ENCODE results near the gene KLK2. TPM values are rescaled to one million over a fixed set of nuclear protein-coding genes. Genes with fewer than 3 reads are reported as not detected.

Gene KLK2
- polyA plus RNA-seq, 3 donors: not detected

DNA sequence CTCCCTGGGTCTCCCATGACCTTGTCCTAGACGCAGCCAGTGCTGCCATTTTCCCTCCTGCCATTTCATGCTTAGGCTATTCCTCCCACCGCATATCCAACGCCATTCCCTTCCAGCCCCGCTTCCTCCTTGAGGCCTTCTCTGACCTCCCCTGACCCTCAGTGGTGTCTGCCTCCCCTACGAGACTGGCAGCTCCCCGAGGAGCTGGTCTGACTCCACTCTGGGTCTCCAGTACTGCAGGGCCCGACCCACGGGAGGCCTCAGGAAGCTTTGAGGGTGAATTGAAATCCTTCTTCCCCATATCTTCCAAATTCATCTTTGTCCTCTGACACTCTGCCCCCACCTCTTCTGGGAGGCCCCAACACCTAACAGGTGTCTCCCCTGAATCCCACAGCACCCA is 40.6 kb upstream of the KLK2 start:
- Histone ChIP-seq H3K79me2 (ENCODE audit: insufficient read depth, low read length) (no peaks in the 10 kb centered on the region), H3K27me3 (ENCODE audit: control insufficient read depth in 2 of 2, insufficient read depth in 2 of 2, low read length in 2 of 2) (peaks cover 12 to 37% of the 10 kb centered on the region in 2 donors), H3K4me3 (replicated peaks in 1 of 3; ENCODE audit: low read depth in 2 of 3, low read length in 3 of 3) (no peak overlapping the region), H4K20me1 (ENCODE audit: insufficient read depth, low read length) (no peaks in the 10 kb centered on the region), H3K9ac (ENCODE audit: insufficient read depth, low read length, poor library complexity, severe bottlenecking) (no peak overlapping the region), H3K4me1 (ENCODE audit: control insufficient read depth in 1 of 2, insufficient read depth in 2 of 2, low read length in 2 of 2) (peaks cover 8 to 11% of the 10 kb centered on the region in 2 donors), H3K4me2 (replicated peaks; ENCODE audit: extremely low read depth, low read length, poor library complexity, severe bottlenecking) (no peak overlapping the region), H3K36me3 (replicated peaks in 1 of 2; ENCODE audit: control insufficient read depth in 1 of 2, insufficient read depth in 2 of 2, low read length in 2 of 2) (no peaks in the 10 kb centered on the region), H3K27ac (ENCODE audit: low read depth in 1 of 2, low read length in 2 of 2) (no peak overlapping the region), H3K9me3 (replicated peaks in 1 of 2; ENCODE audit: control insufficient read depth in 1 of 2, insufficient read depth in 1 of 2, low read length in 2 of 2) (no peaks in the 10 kb centered on the region), H2AFZ (ENCODE audit: insufficient read depth, low read depth, low read length, poor library complexity, severe bottlenecking) (no peak overlapping the region)
- peaks cover 0 to 8% (median 0%) of the 10 kb centered on the region in 7 donors for H3K9me3 Mint-ChIP-seq
- no peak overlapping the region for H3K4me3 Mint-ChIP-seq
- no peak for DNase-seq
- H3K4me1 Mint-ChIP-seq: peaks cover 13% of the 10 kb centered on the region
- intact Hi-C loops (cut with micrococcal nuclease): no loop called here
- peak overlapping the region in 1 of 7 donors; percentile 62 for H3K27ac Mint-ChIP-seq
- peaks cover 0 to 2% of the 10 kb centered on the region in 2 donors for H3K36me3 Mint-ChIP-seq
- WGBS (ENCODE audit: insufficient coverage): 65% methylated on average over 4 of the region's 8 CpGs
- peaks cover 46 to 62% (median 48%) of the 10 kb centered on the region in 3 donors for H3K27me3 Mint-ChIP-seq (ENCODE audit: low read depth in 3 of 3)
- TF ChIP-seq, protein P1, sequence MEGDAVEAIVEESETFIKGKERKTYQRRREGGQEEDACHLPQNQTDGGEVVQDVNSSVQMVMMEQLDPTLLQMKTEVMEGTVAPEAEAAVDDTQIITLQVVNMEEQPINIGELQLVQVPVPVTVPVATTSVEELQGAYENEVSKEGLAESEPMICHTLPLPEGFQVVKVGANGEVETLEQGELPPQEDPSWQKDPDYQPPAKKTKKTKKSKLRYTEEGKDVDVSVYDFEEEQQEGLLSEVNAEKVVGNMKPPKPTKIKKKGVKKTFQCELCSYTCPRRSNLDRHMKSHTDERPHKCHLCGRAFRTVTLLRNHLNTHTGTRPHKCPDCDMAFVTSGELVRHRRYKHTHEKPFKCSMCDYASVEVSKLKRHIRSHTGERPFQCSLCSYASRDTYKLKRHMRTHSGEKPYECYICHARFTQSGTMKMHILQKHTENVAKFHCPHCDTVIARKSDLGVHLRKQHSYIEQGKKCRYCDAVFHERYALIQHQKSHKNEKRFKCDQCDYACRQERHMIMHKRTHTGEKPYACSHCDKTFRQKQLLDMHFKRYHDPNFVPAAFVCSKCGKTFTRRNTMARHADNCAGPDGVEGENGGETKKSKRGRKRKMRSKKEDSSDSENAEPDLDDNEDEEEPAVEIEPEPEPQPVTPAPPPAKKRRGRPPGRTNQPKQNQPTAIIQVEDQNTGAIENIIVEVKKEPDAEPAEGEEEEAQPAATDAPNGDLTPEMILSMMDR (IDR thresholded peaks at IDR 0.05): no peak

DNA sequence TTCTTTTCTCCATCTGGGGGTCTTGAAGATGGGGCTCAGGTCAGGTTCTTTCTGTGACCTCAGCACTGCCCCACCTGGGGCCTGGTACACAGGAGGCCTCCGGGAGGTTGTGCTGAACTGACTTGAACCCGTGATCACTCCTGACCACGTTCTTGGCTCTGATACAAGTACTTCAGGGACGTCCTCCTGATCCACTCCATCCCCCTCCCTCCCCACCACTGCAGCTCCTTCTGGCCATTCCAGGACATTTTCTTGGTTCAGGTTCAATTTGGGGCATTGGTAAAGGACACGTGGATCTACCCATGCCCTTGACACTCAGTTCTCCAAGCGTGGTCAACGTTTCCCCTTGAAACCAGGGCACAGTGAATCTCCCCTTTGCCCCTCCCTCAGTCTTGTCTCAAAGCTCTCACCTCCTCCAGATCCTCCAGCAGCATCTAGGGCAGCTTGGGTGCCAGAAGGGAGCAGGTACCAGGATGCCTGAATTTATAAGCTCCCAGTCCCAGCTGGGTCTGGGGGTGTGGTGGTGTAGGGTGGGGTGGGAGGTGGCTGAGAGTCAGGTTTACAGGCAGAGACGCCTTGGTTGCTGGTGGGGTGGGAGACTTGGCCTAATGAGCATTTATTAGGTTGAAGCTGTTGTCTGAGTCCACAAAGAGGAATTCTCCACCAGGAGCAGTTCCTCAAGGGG is 40.0 kb upstream of the KLK2 start, which contains the start of gene KLK15:
Gene KLK15, minus strand, starts transcription at position 458 of the 685 bp plus-strand sequence. CDS start 2,082 bp downstream, outside the sequence.
- Mint-ChIP-seq H3K36me3 (peaks cover 0 to 2% of the 10 kb centered on the region in 2 donors), H3K4me3 (peak within 1 kb of the TSS in 1 of 2 donors; percentile 43), H3K4me1 (peaks cover 13% of the 10 kb centered on the region), H3K9me3 (peaks cover 0 to 6% (median 0%) of the 10 kb centered on the region in 7 donors), H3K27ac (peak within 1 kb of the TSS in 1 of 7 donors; percentile 62), H3K27me3 (ENCODE audit: low read depth in 3 of 3) (peaks cover 49 to 67% (median 52%) of the 10 kb centered on the region in 3 donors)
- no peaks in the 10 kb centered on the region for H3K9me3 ChIP-seq (replicated peaks in 1 of 2; ENCODE audit: control insufficient read depth in 1 of 2, insufficient read depth in 1 of 2, low read length in 2 of 2)
- H3K4me2 ChIP-seq (replicated peaks; ENCODE audit: extremely low read depth, low read length, poor library complexity, severe bottlenecking): no peak within 1 kb of the TSS
- peaks cover 12 to 38% of the 10 kb centered on the region in 2 donors for H3K27me3 ChIP-seq (ENCODE audit: control insufficient read depth in 2 of 2, insufficient read depth in 2 of 2, low read length in 2 of 2)
- no peaks in the 10 kb centered on the region for H3K79me2 ChIP-seq (ENCODE audit: insufficient read depth, low read length)
- intact Hi-C loops (cut with micrococcal nuclease): no loop called here
- TF ChIP-seq, protein P1 (IDR thresholded peaks at IDR 0.05): no peak
- DNase-seq: no peak
- no peak within 1 kb of the TSS for H3K27ac ChIP-seq (ENCODE audit: low read depth in 1 of 2, low read length in 2 of 2)
- H4K20me1 ChIP-seq (ENCODE audit: insufficient read depth, low read length): no peaks in the 10 kb centered on the region
- H2AFZ ChIP-seq (ENCODE audit: insufficient read depth, low read depth, low read length, poor library complexity, severe bottlenecking): no peak within 1 kb of the TSS
- H3K36me3 ChIP-seq (replicated peaks in 1 of 2; ENCODE audit: control insufficient read depth in 1 of 2, insufficient read depth in 2 of 2, low read length in 2 of 2): no peaks in the 10 kb centered on the region
- H3K9ac ChIP-seq (ENCODE audit: insufficient read depth, low read length, poor library complexity, severe bottlenecking): no peak within 1 kb of the TSS
- no peak within 1 kb of the TSS for H3K4me3 ChIP-seq (replicated peaks in 1 of 3; ENCODE audit: low read depth in 2 of 3, low read length in 3 of 3)
- WGBS (ENCODE audit: insufficient coverage): 75% methylated on average over 8 of the region's 8 CpGs
- peaks cover 8 to 11% of the 10 kb centered on the region in 2 donors for H3K4me1 ChIP-seq (ENCODE audit: control insufficient read depth in 1 of 2, insufficient read depth in 2 of 2, low read length in 2 of 2)

Data from CD14-positive monocyte (primary cell).